CD4-positive, alpha-beta T cell treated with Interleukin-12 subunit alpha and Interleukin-12 subunit beta, for 1 hour (primary cell): ENCODE data around the gene RPTOR.

Experiments
- DNase-seq: peaks from one replicate; pipeline ENCODE4 v3.0.0-alpha.2; 2020

Gene RPTOR

GRCh38 chr17:80976701-80977100, 432.1 kb downstream of the RPTOR start:
- no peak for DNase-seq

- no peak for DNase-seq
Observed at GRCh38 chr17:80977172-80977571, 432.5 kb downstream of the RPTOR start.

GRCh38 chr17:80978499-80979497, 434.2 kb downstream of the RPTOR start:
- DNase-seq = no peak

GRCh38 chr17:80979547-80980378, 435.1 kb downstream of the RPTOR start:
- DNase-seq = no peak

- DNase-seq = no peak
Observed at GRCh38 chr17:80980397-80981061, 435.9 kb downstream of the RPTOR start.

- peak; percentile 38 for DNase-seq
Observed at GRCh38 chr17:80981062-80981902, 436.6 kb downstream of the RPTOR start.

GRCh38 chr17:80981929-80982425, 437.3 kb downstream of the RPTOR start:
- DNase-seq = no peak

- no peak for DNase-seq
Observed at GRCh38 chr17:80982426-80982974, 437.9 kb downstream of the RPTOR start.

- DNase-seq = no peak
Observed at GRCh38 chr17:80983545-80983944, 438.9 kb downstream of the RPTOR start.

GRCh38 chr17:80984749-80985148, 440.1 kb downstream of the RPTOR start:
- no peak for DNase-seq

GRCh38 chr17:80986046-80986445, 441.4 kb downstream of the RPTOR start:
- no peak for DNase-seq

- no peak for DNase-seq
Observed at GRCh38 chr17:80986816-80987475, 442.3 kb downstream of the RPTOR start.

- no peak for DNase-seq
Observed at GRCh38 chr17:80987941-80988461, 443.4 kb downstream of the RPTOR start.

GRCh38 chr17:80989586-80989913, 444.9 kb downstream of the RPTOR start:
- DNase-seq = no peak

- no peak for DNase-seq
Observed at GRCh38 chr17:80990921-80991644, 446.4 kb downstream of the RPTOR start.

- peak; percentile 82 for DNase-seq
Observed at GRCh38 chr17:80991645-80992076, 447.0 kb downstream of the RPTOR start, which contains the start of gene CHMP6. Gene CHMP6, plus strand, starts transcription at chr17:80991841. Its CDS starts 78 bp downstream, at chr17:80991919.

- no peak for DNase-seq
Observed at GRCh38 chr17:80992077-80992947, 447.7 kb downstream of the RPTOR start.

GRCh38 chr17:80992948-80993624, 448.4 kb downstream of the RPTOR start:
- no peak for DNase-seq
